CD14-positive monocyte (primary cell): ENCODE data around the gene MXD4. TPM values are rescaled to one million over a fixed set of nuclear protein-coding genes. Genes with fewer than 3 reads are reported as not detected.
A peak's percentile ranks its signal among the peaks of the same experiment; 100 is the strongest.

Source experiments
- DNase-seq, 3 donors: peaks; one replicate each; pipeline ENCODE4 v3.0.0-alpha.2; 2011 to 2022
- H2AFZ ChIP-seq: 2 replicates; pipeline ENCODE4 v1.6.0; 2012; ENCODE audit warnings: mild to moderate bottlenecking, low read depth, low read length, inconsistent platforms; ENCODE audit not compliant: insufficient read depth, poor library complexity, severe bottlenecking
- H3K27ac ChIP-seq, 2 donors: 1 replicate in 1 of 2; 2 replicates in 1 of 2; pipeline ENCODE4 v1.5.1; 2012 to 2013; ENCODE audit warnings: low read length in 2 of 2, control low read depth in 1 of 2, inconsistent platforms in 1 of 2, low read depth in 1 of 2, mild to moderate bottlenecking in 1 of 2
- H3K27me3 ChIP-seq, 2 donors: one replicate each; pipeline versions ENCODE4 v1.6.0 to v1.6.1; 2011 to 2013; ENCODE audit warnings: low read length in 2 of 2; ENCODE audit not compliant: control insufficient read depth in 2 of 2, insufficient read depth in 2 of 2
- H3K36me3 ChIP-seq, 2 donors: replicated peaks in 1 of 2; 1 replicate in 1 of 2; 2 replicates in 1 of 2; pipeline versions ENCODE4 v1.5.1 to v1.6.1; 2012 to 2013; ENCODE audit warnings: low read length in 2 of 2, control low read depth in 1 of 2, inconsistent platforms in 1 of 2, mild to moderate bottlenecking in 1 of 2; ENCODE audit not compliant: insufficient read depth in 2 of 2, control insufficient read depth in 1 of 2
- H3K4me1 ChIP-seq, 2 donors: 1 replicate in 1 of 2; 2 replicates in 1 of 2; pipeline versions ENCODE4 v1.5.1 to v1.6.1; 2012 to 2013; ENCODE audit warnings: low read length in 2 of 2, control low read depth in 1 of 2, inconsistent platforms in 1 of 2, mild to moderate bottlenecking in 1 of 2, moderate library complexity in 1 of 2; ENCODE audit not compliant: insufficient read depth in 2 of 2, control insufficient read depth in 1 of 2
- H3K4me2 ChIP-seq: replicated peaks from 2 replicates; pipeline ENCODE3; 2012; ENCODE audit warnings: low read length, moderate library complexity, mild to moderate bottlenecking; ENCODE audit not compliant: poor library complexity, severe bottlenecking; ENCODE audit errors: extremely low read depth
- H3K4me3 ChIP-seq, 3 experiments: fragments of 200-600 bp in 1 of 3; sonication (generic) in 1 of 3; replicated peaks in 1 of 3; 1 replicate in 2 of 3; 2 replicates in 1 of 3; pipeline ENCODE4 v1.5.1; 2011 to 2013; ENCODE audit warnings: low read length in 3 of 3, mild to moderate bottlenecking in 3 of 3, control low read depth in 2 of 3, low read depth in 2 of 3, inconsistent platforms in 1 of 3, moderate library complexity in 1 of 3
- H3K79me2 ChIP-seq: 2 replicates; pipeline ENCODE4 v1.6.0; 2012; ENCODE audit warnings: mild to moderate bottlenecking, control low read depth, inconsistent platforms, low read length, moderate library complexity; ENCODE audit not compliant: insufficient read depth
- H3K9ac ChIP-seq: 2 replicates; pipeline ENCODE4 v1.6.0; 2017; ENCODE audit warnings: low read length, mild to moderate bottlenecking; ENCODE audit not compliant: insufficient read depth, poor library complexity, severe bottlenecking
- H3K9me3 ChIP-seq, 2 donors: replicated peaks in 1 of 2; 1 replicate in 1 of 2; 2 replicates in 1 of 2; pipeline versions ENCODE4 v1.5.1 to v1.6.1; 2012 to 2013; ENCODE audit warnings: low read length in 2 of 2, control low read depth in 1 of 2; ENCODE audit not compliant: control insufficient read depth in 1 of 2, insufficient read depth in 1 of 2
- H4K20me1 ChIP-seq: 2 replicates; pipeline ENCODE4 v1.6.0; 2012; ENCODE audit warnings: mild to moderate bottlenecking, low read length, control low read depth, moderate library complexity; ENCODE audit not compliant: insufficient read depth
- H3K27ac Mint-ChIP-seq, 7 donors: one replicate each; pipeline ENCODE4 v1.8.0; 2020; ENCODE audit warnings: mild to moderate bottlenecking in 7 of 7, mixed read lengths in 7 of 7, moderate library complexity in 6 of 7, inconsistent platforms in 2 of 7
- H3K27me3 Mint-ChIP-seq, 3 donors: one replicate each; pipeline ENCODE4 v1.8.0; 2021 to 2022; ENCODE audit warnings: low read depth in 3 of 3, mild to moderate bottlenecking in 3 of 3, mixed read lengths in 3 of 3, moderate library complexity in 3 of 3, inconsistent platforms in 1 of 3
- H3K36me3 Mint-ChIP-seq, 2 donors: one replicate each; pipeline ENCODE4 v1.8.0; 2020; ENCODE audit warnings: mixed read lengths in 2 of 2, inconsistent platforms in 1 of 2, mild to moderate bottlenecking in 1 of 2
- H3K4me1 Mint-ChIP-seq: one replicate; pipeline ENCODE4 v1.8.0; 2020; ENCODE audit warnings: mild to moderate bottlenecking, mixed read lengths
- H3K4me3 Mint-ChIP-seq, 2 donors: one replicate each; pipeline ENCODE4 v1.8.0; 2020; ENCODE audit warnings: mild to moderate bottlenecking in 2 of 2, mixed read lengths in 2 of 2, moderate library complexity in 1 of 2
- H3K9me3 Mint-ChIP-seq, 7 donors: one replicate each; pipeline ENCODE4 v1.8.0; 2020 to 2022; ENCODE audit warnings: mixed read lengths in 7 of 7, mild to moderate bottlenecking in 6 of 7, moderate library complexity in 6 of 7, inconsistent platforms in 2 of 7
- CTCF ChIP-seq: fragments of 200-600 bp; IDR thresholded peaks from one replicate; pipeline ENCODE4 v1.8.0; 2022; ENCODE audit warnings: antibody characterized with exemption, mild to moderate bottlenecking
- WGBS: methylation state at CpG from one replicate; pipeline ENCODE4 v1.1.5; 2013; ENCODE audit warnings: missing lambda C conversion rate; ENCODE audit not compliant: insufficient coverage; 5-methylcytosine and 5-hydroxymethylcytosine counted together
- intact Hi-C, 2 donors: fragments of 100-400 bp; cut with micrococcal nuclease; formaldehyde crosslinking; loops; one replicate each; pipeline versions ENCODE4 v1.15.0 to v1.15.1; 2023
- polyA plus RNA-seq, 3 donors: library from polyadenylated mRNA; depleted of rRNA in 1 of 3; unstranded in 2 of 3; stranded (reverse) in 1 of 3; fragments of 300-500 nt in 2 of 3; fragments of >200 nt in 1 of 3; fragmentation: Illumina TruSeq in 2 of 3; gene quantifications; 1 replicate in 2 of 3; 2 replicates in 1 of 3; pipeline ENCODE4 v1.2.3, GENCODE V29; 2012 to 2021

Gene MXD4
- polyA plus RNA-seq, 3 donors: 24.5 to 39.4 (median 35.9) TPM

DNA sequence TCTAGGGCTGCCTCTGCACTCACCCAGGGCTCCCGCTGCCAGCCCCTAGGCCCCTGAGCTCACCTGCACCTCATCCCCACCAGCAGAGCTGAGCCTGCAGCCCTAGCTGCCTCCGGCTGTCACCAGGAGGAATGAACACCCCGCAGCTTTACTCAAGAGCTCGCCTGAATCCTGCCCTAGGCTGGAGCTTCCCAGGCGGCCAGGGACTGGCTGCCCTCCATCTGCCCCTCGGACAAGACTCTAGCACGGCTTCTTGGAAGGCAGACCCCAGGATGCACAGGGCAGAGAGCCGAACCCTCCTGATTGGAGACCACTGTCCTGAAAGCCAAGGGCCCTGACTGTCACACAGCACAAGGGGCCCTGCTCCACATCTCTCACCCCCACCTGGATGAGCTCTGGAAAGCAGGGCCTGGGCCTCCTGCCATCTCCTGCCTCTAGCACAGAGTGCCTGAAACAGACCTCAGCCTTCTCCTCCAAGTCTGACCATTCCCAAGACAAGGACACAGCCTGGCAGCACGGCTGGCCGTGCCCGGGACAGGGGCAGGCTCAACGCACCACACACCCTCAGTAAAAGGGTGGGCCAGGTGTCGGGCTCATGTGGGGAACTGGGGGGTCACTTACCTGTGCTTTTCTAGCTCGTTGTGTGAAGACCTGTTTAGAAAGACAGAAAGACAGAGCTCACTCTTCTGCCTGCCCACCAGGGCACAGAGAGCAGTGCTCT, 4.4 kb downstream of the MXD4 start:
- TF ChIP-seq CTCF: no peak
- Histone ChIP-seq H3K9me3 (no peaks in the 10 kb centered on the region), H4K20me1 (peaks cover 87% of the 10 kb centered on the region), H3K9ac (no peak overlapping the region), H3K27me3 (no peaks in the 10 kb centered on the region), H3K36me3 (peaks cover 48 to 72% of the 10 kb centered on the region in 2 donors), H3K4me3 (no peak overlapping the region), H3K4me2 (no peak overlapping the region), H3K79me2 (peaks cover 32% of the 10 kb centered on the region), H2AFZ (no peak overlapping the region), H3K27ac (no peak overlapping the region), H3K4me1 (peaks cover 13 to 16% of the 10 kb centered on the region in 2 donors)
- H3K27ac Mint-ChIP-seq: peak overlapping the region in 1 of 7 donors; percentile 55
- intact Hi-C loops: no loop called here
- H3K4me3 Mint-ChIP-seq: no peak overlapping the region
- peaks cover 32 to 42% of the 10 kb centered on the region in 2 donors for H3K36me3 Mint-ChIP-seq
- no peaks in the 10 kb centered on the region for H3K9me3 Mint-ChIP-seq
- peaks cover 0 to 4% (median 3%) of the 10 kb centered on the region in 3 donors for H3K27me3 Mint-ChIP-seq
- WGBS: 97% methylated on average over 8 of the region's 14 CpGs
- DNase-seq: no peak
- H3K4me1 Mint-ChIP-seq: peaks cover 10% of the 10 kb centered on the region

GRCh38 chr4:2256781-2257191, 5.1 kb downstream of the MXD4 start:
- no peak overlapping the region for H3K4me3 Mint-ChIP-seq
- H3K27ac Mint-ChIP-seq: no peak overlapping the region
- Histone ChIP-seq H4K20me1 (peaks cover 89% of the 10 kb centered on the region), H3K9me3 (no peaks in the 10 kb centered on the region), H3K4me1 (peaks cover 13 to 15% of the 10 kb centered on the region in 2 donors), H3K4me3 (no peak overlapping the region), H2AFZ (no peak overlapping the region), H3K4me2 (no peak overlapping the region), H3K79me2 (peaks cover 32% of the 10 kb centered on the region), H3K27me3 (no peaks in the 10 kb centered on the region), H3K36me3 (peaks cover 56 to 80% of the 10 kb centered on the region in 2 donors), H3K27ac (no peak overlapping the region), H3K9ac (no peak overlapping the region)
- H3K36me3 Mint-ChIP-seq: peaks cover 34 to 49% of the 10 kb centered on the region in 2 donors
- WGBS: 94% methylated on average over 11 of the region's 12 CpGs
- no peak for DNase-seq
- H3K27me3 Mint-ChIP-seq: peaks cover 0 to 4% (median 3%) of the 10 kb centered on the region in 3 donors
- intact Hi-C loops: no loop called here
- peaks cover 10% of the 10 kb centered on the region for H3K4me1 Mint-ChIP-seq
- TF ChIP-seq CTCF: no peak
- no peaks in the 10 kb centered on the region for H3K9me3 Mint-ChIP-seq
